MM.1S (cell line): ENCODE results near the gene SLC2A10.

Experiments used
- DNase-seq: peaks from one replicate; pipeline ENCODE4 v3.0.0-alpha.2; 2015
- H2AFZ ChIP-seq: fragments of 300-600 bp; sonication (generic); 2 replicates; pipeline ENCODE4 v1.6.0; 2016; ENCODE audit warnings: antibody characterized with exemption, low read length
- H3F3A ChIP-seq: fragments of 300-600 bp; sonication (generic); 2 replicates; pipeline ENCODE4 v1.6.1; 2016; ENCODE audit warnings: mild to moderate bottlenecking, antibody characterized with exemption, low read length, moderate library complexity, mixed read lengths; ENCODE audit not compliant: insufficient read depth
- H3K27ac ChIP-seq: fragments of 300-600 bp; sonication (generic); 2 replicates; pipeline ENCODE4 v1.5.1; 2016; ENCODE audit warnings: mild to moderate bottlenecking, low read length
- H3K27me3 ChIP-seq: fragments of 300-600 bp; sonication (generic); replicated peaks from 2 replicates; pipeline ENCODE4 v1.6.0; 2016; ENCODE audit warnings: low read length; ENCODE audit not compliant: insufficient read depth
- H3K36me3 ChIP-seq: fragments of 300-600 bp; sonication (generic); replicated peaks from 2 replicates; pipeline ENCODE4 v1.6.1; 2016; ENCODE audit warnings: mild to moderate bottlenecking, low read length, mixed read lengths; ENCODE audit not compliant: insufficient read depth
- H3K4me1 ChIP-seq: fragments of 300-600 bp; sonication (generic); 2 replicates; pipeline ENCODE4 v1.6.1; 2016; ENCODE audit warnings: low read length, mixed read lengths
- H3K4me2 ChIP-seq: fragments of 300-600 bp; sonication (generic); 2 replicates; pipeline ENCODE4 v1.6.0; 2016; ENCODE audit warnings: low read depth, low read length
- H3K4me3 ChIP-seq: fragments of 300-600 bp; sonication (generic); 2 replicates; pipeline ENCODE4 v1.5.1; 2016; ENCODE audit warnings: low read length, mixed read lengths
- H3K79me2 ChIP-seq: fragments of 300-600 bp; sonication (generic); 2 replicates; pipeline ENCODE4 v1.6.1; 2016; ENCODE audit warnings: mixed run types, low read length, mixed read lengths
- H3K9ac ChIP-seq: fragments of 300-600 bp; sonication (generic); 2 replicates; pipeline ENCODE4 v1.6.1; 2016; ENCODE audit warnings: low read length, mixed read lengths
- H3K9me2 ChIP-seq: fragments of 300-600 bp; sonication (generic); replicated peaks from 2 replicates; pipeline ENCODE4 v1.6.1; 2016; ENCODE audit warnings: mild to moderate bottlenecking, low read length, mixed read lengths; ENCODE audit not compliant: insufficient read depth
- H3K9me3 ChIP-seq: fragments of 300-600 bp; sonication (generic); replicated peaks from 2 replicates; pipeline ENCODE4 v1.6.1; 2016; ENCODE audit warnings: mild to moderate bottlenecking, low read length, mixed read lengths; ENCODE audit not compliant: insufficient read depth
- H4K20me1 ChIP-seq: fragments of 300-600 bp; sonication (generic); 2 replicates; pipeline ENCODE4 v1.6.1; 2016; ENCODE audit warnings: mild to moderate bottlenecking, low read length, moderate library complexity, mixed read lengths; ENCODE audit not compliant: insufficient read depth
- EZH2 ChIP-seq: fragments of 300-600 bp; sonication (generic); optimal IDR thresholded peaks from 2 replicates; pipeline ENCODE3; 2017; ENCODE audit warnings: low read depth, mild to moderate bottlenecking, antibody characterized with exemption, low read length, mixed read lengths
- EZH2phosphoT487 ChIP-seq: fragments of 300-600 bp; sonication (generic); IDR thresholded peaks from 2 replicates; pipeline ENCODE4 v1.6.1; 2018; ENCODE audit warnings: antibody characterized with exemption, low read length
- TF ChIP-seq, protein P1 (sequence below): fragments of 300-600 bp; sonication (generic); IDR thresholded peaks from 2 replicates; pipeline ENCODE4 v1.5.1; 2016; ENCODE audit warnings: antibody characterized with exemption, low read length, mixed read lengths

The SLC2A10 gene

DNA sequence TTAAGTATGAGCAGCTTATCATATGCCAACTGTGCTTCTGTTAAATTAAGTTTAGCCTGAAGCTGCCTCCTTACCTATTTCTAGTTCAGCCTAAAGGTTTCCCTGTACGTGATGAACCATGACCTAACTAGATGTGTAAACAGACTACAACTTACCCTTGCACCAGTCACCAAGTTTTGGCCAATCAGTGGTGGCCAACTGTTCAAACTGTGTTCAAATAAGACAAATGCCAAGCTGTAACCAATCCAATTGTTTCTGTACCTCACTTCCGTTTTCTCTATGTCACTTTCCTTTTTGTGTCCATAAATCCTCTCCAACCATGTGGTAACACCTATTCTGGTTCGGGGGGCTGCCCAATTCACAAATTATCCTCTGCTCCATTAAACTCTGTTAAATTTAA lies 6.0 kb upstream of the SLC2A10 start:
- no peak for DNase-seq
- Histone ChIP-seq H3K79me2 (no peaks in the 10 kb centered on the region), H2AFZ (no peak overlapping the region), H3F3A (no peaks in the 10 kb centered on the region), H3K4me3 (no peak overlapping the region), H4K20me1 (no peaks in the 10 kb centered on the region), H3K9me2 (no peaks in the 10 kb centered on the region), H3K9ac (no peak overlapping the region), H3K4me2 (no peak overlapping the region), H3K27ac (no peak overlapping the region), H3K4me1 (no peaks in the 10 kb centered on the region), H3K27me3 (no peaks in the 10 kb centered on the region), H3K36me3 (no peaks in the 10 kb centered on the region), H3K9me3 (0 out of 2 replicates have a peak, but pooled peaks cover 3% of the 10 kb centered on the region)
- TF ChIP-seq EZH2 (no peak), EZH2phosphoT487 (no peak)
- TF ChIP-seq, protein P1, sequence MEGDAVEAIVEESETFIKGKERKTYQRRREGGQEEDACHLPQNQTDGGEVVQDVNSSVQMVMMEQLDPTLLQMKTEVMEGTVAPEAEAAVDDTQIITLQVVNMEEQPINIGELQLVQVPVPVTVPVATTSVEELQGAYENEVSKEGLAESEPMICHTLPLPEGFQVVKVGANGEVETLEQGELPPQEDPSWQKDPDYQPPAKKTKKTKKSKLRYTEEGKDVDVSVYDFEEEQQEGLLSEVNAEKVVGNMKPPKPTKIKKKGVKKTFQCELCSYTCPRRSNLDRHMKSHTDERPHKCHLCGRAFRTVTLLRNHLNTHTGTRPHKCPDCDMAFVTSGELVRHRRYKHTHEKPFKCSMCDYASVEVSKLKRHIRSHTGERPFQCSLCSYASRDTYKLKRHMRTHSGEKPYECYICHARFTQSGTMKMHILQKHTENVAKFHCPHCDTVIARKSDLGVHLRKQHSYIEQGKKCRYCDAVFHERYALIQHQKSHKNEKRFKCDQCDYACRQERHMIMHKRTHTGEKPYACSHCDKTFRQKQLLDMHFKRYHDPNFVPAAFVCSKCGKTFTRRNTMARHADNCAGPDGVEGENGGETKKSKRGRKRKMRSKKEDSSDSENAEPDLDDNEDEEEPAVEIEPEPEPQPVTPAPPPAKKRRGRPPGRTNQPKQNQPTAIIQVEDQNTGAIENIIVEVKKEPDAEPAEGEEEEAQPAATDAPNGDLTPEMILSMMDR: no peak

DNA sequence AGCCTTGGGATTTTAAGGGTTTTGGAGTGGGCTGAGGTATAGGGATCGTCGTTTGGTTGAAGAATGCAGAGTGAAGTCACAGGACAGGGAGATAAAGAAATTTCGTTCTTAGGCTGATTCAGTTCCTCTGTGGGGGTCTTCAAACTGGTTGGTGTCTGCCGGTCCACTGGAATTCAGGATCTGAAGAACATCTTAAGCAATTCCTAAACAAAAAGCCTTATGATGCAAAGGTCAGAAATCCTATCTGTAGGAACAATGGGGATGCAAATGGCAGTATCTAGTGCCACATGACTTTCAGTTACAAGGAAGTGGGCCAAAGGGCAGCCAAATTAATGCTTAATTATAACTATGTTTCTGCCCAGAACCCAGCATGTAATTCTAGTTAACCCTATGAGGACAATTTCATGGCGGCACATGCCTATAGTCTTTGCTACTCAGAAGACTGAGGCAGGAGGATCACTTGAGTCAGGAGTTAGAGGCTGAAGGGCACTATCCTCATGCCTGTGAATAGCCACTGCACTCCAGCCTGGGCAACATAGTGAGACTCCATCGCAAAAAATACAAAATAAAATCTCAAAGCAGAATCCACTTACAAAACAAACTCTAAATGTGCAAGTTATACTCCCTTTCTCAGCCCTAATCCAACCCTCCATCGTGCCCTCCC lies 4.6 kb upstream of the SLC2A10 start:
- Histone ChIP-seq H2AFZ (no peak overlapping the region), H3K4me3 (no peak overlapping the region), H3K27me3 (no peaks in the 10 kb centered on the region), H3K9me2 (no peaks in the 10 kb centered on the region), H3K4me2 (no peak overlapping the region), H3K27ac (no peak overlapping the region), H3F3A (no peaks in the 10 kb centered on the region), H3K9me3 (0 out of 2 replicates have a peak, but pooled peaks cover 3% of the 10 kb centered on the region), H3K4me1 (no peaks in the 10 kb centered on the region), H4K20me1 (no peaks in the 10 kb centered on the region), H3K36me3 (no peaks in the 10 kb centered on the region), H3K9ac (no peak overlapping the region), H3K79me2 (no peaks in the 10 kb centered on the region)
- DNase-seq: no peak
- no peak for TF ChIP-seq EZH2phosphoT487
- no peak for TF ChIP-seq EZH2
- TF ChIP-seq, protein P1: no peak

DNA sequence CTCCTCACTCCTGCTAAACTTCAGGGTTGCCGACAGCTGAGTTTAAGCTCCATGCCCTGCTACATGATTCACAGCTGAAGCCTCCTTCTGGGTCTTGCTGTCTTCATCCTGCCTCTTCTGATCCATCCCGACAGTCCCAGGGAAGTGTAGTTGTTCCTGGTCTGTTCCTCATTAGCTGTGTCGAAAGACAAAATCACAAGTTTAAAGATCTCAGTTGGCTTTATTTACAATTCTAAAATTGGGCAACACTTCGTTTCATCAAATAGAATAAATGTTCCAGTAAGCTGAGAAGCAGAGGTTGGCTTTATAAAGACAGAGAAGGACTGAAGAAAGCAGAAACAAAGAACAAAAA lies 4.1 kb upstream of the SLC2A10 start:
- Histone ChIP-seq H3K27me3 (no peaks in the 10 kb centered on the region; the same call in 1 of the 2 replicates), H3K79me2 (no peaks in the 10 kb centered on the region), H3K9me3 (0 out of 2 replicates have a peak, but pooled peaks cover 3% of the 10 kb centered on the region), H3K4me2 (no peak overlapping the region), H3F3A (no peaks in the 10 kb centered on the region), H3K4me1 (no peaks in the 10 kb centered on the region), H3K4me3 (no peak overlapping the region), H3K27ac (no peak overlapping the region), H3K36me3 (no peaks in the 10 kb centered on the region), H3K9ac (no peak overlapping the region), H4K20me1 (no peaks in the 10 kb centered on the region), H2AFZ (no peak overlapping the region), H3K9me2 (no peaks in the 10 kb centered on the region)
- DNase-seq: no peak
- no peak for TF ChIP-seq EZH2
- TF ChIP-seq EZH2phosphoT487: no peak

DNA sequence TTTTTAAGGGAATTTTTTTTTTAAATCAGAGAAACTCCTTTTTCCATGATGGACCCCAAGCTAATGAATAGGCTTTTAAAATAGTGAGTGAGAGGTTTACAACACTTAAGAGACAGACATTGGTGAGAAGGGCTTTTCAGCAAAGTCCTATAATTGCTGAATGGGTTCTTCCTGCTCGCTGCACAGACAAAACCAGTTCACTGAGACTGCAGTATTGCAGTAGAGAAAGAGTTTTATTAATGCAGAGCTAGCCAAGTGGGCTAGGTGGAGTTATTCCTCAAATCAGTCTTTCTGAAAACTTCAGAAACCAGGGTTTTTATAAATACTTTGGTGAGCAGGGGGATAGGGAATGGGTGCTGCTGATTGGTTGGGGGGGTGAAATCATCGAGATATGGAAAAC lies 3.2 kb upstream of the SLC2A10 start:
- no peaks in the 10 kb centered on the region for H3K79me2 ChIP-seq
- no peak overlapping the region for H3K9ac ChIP-seq
- no peaks in the 10 kb centered on the region for H3K4me1 ChIP-seq
- 0 out of 2 replicates have a peak, but pooled peaks cover 3% of the 10 kb centered on the region for H3K9me3 ChIP-seq
- no peak overlapping the region for H3K27ac ChIP-seq
- H3K4me3 ChIP-seq: no peak overlapping the region
- H3F3A ChIP-seq: no peaks in the 10 kb centered on the region
- H4K20me1 ChIP-seq: no peaks in the 10 kb centered on the region
- H3K36me3 ChIP-seq: no peaks in the 10 kb centered on the region
- no peaks in the 10 kb centered on the region for H3K9me2 ChIP-seq
- no peak overlapping the region for H3K4me2 ChIP-seq
- no peaks in the 10 kb centered on the region; the same call in 1 of the 2 replicates for H3K27me3 ChIP-seq
- TF ChIP-seq EZH2phosphoT487 (no peak), EZH2 (no peak)
- TF ChIP-seq, protein P1: no peak
- no peak for DNase-seq
- H2AFZ ChIP-seq: no peak overlapping the region
